Suppressor macrophage (primary cell): ENCODE results near the gene PTMS.

Experiments
- DNase-seq, 4 experiments: peaks; one replicate each; pipeline ENCODE4 v3.0.0-alpha.2; 2020 to 2022

The PTMS gene

DNA sequence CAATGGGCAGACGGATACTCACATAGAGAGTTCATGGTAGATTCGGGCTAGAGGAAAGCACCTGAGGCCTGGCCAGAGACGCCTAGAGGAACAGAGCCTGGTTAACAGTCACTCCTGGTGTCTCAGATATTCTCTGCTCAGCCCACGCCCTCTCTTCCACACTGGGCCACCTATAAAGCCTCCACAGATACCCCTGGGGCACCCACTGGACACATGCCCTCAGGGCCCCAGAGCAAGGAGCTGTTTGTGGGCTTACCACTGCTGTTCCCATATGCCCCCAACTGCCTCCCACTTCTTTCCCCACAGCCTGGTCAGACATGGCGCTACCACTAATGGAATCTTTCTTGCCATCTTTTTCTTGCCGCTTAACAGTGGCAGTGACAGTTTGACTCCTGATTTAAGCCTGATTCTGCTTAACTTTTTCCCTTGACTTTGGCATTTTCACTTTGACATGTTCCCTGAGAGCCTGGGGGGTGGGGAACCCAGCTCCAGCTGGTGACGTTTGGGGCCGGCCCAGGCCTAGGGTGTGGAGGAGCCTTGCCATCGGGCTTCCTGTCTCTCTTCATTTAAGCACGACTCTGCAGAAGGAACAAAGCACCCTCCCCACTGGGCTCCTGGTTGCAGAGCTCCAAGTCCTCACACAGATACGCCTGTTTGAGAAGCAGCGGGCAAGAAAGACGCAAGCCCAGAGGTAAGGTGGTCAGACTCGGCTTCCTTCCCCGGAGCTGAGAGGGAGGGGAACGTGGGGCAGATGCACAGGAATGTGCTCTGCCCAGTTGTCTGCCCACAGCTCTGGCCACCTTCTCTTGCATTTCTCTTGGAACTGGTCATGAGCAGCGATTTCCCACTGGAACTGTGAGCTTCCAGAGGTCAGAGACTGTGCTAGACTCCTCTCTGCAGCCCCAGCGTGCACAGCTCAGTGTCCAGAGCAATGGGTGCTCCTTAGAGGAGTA is 23.1 kb downstream of the PTMS start, which contains the start of gene CD4:
Gene CD4, plus strand, starts transcription at position 557 of the 953 bp plus-strand sequence. CDS start 10,611 bp downstream, outside the sequence.
- DNase-seq = peak; percentile 92 to 96 (median 94)

DNA sequence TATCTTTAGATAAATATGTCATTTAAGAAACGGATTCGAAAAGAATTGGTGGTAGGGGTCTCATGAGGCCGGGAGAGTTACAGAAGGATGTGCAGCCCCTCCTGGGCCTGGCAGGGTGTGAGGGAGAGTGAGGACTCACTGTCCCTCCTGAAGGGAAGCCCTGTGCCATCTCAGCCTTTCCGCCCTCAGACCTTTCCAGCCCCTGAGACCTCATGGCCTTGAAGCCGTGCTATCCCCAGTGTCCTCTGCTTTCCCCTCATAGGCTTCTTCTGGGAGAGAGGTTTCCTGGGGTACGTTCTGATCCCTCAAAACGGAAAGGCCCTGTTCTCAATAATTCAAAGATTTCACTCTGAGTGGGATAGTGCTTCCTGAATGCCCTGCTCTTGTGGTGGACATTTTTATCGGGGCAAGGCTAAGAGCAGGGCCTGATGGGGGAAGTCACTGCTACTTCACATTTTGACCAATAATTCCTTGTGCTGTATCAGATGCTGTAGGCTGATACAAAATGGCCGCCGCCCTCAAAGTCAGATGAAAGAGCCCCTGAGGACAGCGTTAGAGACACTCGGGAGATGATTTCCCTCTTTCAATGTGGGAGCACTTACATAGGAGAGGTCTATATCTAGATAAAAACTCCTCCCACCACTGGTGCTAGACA is 24.5 kb downstream of the PTMS start:
- DNase-seq = peak; percentile 33 to 64 (median 58)

GRCh38 chr12:6791931-6792520 is 25.9 kb downstream of the PTMS start:
- DNase-seq = peak in 1 of 4 experiments; percentile 46

DNA sequence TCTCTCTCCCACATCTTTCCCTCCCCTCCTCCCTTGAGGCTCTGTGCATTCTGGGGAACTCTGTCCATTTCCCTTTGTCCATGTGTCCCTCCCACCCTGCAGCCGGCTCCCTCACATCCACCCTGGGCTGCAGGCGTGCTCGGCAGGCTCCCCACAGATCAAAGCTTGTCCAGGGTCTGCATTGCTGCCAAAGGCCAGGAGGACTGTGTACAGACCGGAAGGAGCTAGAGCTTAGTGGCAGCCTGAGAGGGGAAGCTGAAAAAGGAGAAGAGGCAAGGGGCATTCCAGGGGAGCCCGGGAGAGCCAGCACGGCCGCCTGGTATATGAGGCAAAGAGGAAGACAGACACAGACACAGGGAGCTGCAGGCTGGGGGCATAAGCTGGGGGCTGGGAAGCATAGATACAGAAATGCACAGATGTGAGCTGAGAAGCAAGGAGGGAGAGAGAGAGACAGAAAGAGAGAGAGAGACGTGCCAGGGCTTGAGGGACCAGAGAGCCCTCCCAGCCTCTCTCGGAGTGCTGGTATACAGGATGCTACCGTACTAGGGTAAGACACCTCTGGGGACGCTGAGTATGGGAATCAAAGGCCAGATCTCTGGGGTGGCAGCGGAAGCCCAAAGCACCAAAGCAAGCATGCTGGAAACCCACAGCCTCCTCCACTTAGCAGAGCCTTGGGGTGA is 26.5 kb downstream of the PTMS start:
- peak; percentile 89 to 95 (median 94) for DNase-seq

DNA sequence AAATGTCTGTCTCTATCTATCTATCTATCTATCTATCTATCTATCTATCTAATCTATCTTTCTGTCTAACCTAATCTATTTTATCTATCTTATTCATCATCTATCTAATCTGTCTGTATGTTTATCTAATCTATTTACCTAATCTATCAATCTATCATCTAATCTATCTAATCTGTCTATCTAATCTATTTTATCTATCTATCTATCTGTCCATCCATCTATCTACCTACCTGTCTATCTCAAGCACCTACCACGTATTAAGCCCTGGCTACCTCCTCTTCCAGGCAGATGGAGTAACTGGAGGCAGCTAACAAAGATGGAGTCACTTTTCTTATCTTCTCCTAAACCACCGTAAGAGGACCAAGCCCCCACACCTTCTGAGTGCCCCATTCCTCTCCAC is 28.9 kb downstream of the PTMS start:
- DNase-seq = no peak

- no peak for DNase-seq
These were observed 30.4 kb downstream of the PTMS start for GRCh38 chr12:6796576-6796975.

DNA sequence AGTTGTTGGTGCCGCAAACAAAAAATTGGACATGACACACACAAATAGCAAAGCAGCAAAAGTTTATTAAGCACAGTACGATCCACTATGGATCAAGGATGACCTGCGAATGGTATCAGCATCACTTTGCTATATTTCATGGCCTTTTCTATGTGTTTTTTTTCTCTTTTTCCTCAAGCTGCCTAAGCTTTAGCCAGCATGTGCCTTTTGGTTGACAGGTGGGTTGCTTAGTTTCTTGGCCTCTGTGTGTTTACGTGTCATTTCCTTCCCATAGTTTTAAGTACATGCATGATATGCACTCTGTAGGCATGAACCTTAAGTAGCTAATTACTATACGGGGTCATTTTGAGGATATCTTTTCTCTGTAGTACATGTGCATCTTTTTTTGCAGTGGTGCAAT is 33.0 kb downstream of the PTMS start:
- DNase-seq = no peak

DNA sequence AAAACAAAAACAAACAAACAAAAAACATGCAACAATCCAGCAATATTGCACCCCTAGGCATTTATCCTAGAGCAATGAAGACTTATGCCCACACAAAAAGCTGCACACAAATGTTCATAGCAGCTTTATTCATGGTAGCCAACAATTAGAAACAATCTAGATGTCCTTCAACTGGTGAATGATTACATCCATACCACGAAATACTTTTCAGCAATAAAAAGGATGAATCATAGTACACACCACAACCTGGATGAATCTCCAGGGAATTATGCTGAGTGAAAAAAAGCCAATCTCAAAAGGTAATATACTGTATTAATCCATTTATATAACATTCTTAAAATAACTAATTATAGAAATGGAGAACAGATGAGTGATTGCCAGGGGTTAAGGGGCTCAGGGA is 41.0 kb downstream of the PTMS start:
- no peak for DNase-seq

- no peak for DNase-seq
These were observed 42.9 kb downstream of the PTMS start for GRCh38 chr12:6809056-6809455.

DNA sequence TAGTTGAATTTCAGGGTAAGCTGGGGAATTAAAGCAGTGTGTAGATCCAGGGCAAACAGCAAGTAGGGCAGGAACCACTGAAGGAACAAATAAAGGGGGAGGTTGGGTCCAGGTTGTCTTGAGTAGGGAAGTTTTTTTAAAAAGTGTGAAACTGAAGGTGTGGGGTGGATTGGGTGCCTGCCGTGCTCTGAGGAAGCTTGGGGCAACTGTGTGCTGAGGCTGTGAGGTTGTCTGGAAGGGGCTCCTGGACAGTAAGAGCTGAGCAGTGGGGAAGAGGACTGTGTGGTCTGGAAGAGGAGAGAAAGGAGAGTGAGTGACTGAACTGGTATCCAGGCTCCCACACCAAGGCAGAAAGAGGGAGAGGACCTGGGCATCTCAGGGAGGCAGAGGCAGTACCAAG is 44.6 kb downstream of the PTMS start:
- DNase-seq = no peak

- no peak for DNase-seq
These were observed 47.2 kb downstream of the PTMS start for GRCh38 chr12:6813363-6813762.

GRCh38 chr12:6816598-6816997 is 50.4 kb downstream of the PTMS start:
- no peak for DNase-seq

DNA sequence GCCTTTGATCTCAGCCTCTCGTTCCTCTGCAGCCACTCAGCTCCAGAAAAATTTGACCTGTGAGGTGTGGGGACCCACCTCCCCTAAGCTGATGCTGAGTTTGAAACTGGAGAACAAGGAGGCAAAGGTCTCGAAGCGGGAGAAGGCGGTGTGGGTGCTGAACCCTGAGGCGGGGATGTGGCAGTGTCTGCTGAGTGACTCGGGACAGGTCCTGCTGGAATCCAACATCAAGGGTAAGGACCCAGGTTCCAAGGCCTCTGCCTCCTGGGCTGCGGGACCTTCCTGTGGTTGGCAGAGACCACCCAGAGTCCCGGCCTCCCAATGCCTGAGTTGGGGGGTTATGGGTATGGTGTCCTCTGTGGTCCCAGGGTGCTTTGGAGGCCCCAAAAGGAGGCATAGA is 50.9 kb downstream of the PTMS start:
- DNase-seq = no peak

DNA sequence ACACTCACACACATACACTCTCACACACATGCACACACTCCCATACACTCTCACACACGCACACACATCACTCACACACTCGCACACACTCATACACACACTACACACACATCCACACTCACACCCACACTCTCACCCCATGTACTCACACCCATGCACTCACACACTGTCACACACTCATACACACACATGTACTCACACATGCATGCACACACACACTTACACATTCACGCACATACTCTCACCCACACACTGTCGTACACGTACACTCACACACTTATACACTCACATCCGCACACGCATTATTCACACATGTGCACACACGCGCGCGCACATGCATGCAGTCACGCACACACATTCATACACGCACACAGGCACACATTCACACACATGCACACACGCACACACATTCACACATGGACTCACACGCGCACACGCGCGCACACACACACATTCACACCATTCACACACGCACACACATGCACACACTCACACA is 51.5 kb downstream of the PTMS start:
- no peak for DNase-seq

DNA sequence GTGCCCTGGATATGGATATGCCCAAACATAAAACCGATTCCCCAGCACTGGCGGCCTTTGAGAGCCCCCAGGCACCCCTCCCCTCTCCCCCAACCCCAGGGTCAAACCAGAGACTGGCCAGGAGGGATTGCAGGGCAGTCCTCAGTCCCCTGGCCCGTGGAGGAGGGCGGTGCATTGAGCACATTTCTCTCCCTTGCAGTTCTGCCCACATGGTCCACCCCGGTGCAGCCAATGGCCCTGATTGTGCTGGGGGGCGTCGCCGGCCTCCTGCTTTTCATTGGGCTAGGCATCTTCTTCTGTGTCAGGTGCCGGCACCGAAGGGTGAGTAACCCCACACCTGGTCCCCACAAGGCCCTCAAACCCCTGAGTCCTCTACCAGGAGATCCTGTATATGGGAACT is 52.1 kb downstream of the PTMS start:
- DNase-seq = no peak

DNA sequence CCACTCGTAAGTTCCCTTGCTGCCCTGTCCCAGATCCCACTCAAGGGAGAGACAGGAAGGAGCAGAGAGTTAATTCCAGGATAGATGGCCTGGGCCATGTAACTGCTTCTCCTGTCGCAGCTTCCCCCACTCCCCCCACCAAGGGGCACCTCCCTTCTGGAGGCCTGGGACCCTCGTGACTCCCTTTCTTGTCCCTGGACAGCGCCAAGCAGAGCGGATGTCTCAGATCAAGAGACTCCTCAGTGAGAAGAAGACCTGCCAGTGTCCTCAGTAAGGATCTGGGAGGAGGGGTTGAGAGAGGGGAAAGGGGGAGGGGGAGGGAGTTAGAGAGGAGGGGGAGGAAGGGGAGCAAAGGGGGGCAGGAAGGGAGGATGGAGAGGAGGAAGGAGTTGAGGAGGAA is 52.5 kb downstream of the PTMS start:
- DNase-seq = no peak

GRCh38 chr12:6819106-6820030 is 53.2 kb downstream of the PTMS start:
- DNase-seq = no peak

DNA sequence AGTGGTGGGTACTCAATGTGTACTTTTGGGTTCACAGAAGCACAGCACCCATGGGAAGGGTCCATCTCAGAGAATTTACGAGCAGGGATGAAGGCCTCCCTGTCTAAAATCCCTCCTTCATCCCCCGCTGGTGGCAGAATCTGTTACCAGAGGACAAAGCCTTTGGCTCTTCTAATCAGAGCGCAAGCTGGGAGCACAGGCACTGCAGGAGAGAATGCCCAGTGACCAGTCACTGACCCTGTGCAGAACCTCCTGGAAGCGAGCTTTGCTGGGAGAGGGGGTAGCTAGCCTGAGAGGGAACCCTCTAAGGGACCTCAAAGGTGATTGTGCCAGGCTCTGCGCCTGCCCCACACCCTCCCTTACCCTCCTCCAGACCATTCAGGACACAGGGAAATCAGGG is 54.0 kb downstream of the PTMS start:
- DNase-seq = no peak
